H1 (cell line): Measurements from ENCODE around the gene TRIM59. TPM values are rescaled to one million over a fixed set of nuclear protein-coding genes. Genes with fewer than 3 reads are reported as not detected.

Source experiments
- ATF2 ChIP-seq: IDR thresholded peaks from 2 replicates; pipeline ENCODE4 v1.6.1; 2012; ENCODE audit warnings: low read length, inconsistent platforms
- BRCA1 ChIP-seq: IDR thresholded peaks from 2 replicates; pipeline ENCODE4 v1.6.1; 2012; ENCODE audit warnings: low read depth, low read length, improper control_type of control experiment
- EP300 ChIP-seq, 2 experiments: IDR thresholded peaks; 1 replicate in 1 of 2; 2 replicates in 1 of 2; pipeline ENCODE4 v1.6.1; 2011 to 2012; ENCODE audit warnings: low read depth in 2 of 2, low read length in 2 of 2, mild to moderate bottlenecking in 2 of 2, borderline replicate concordance in 1 of 2, inconsistent platforms in 1 of 2, moderate library complexity in 1 of 2
- GTF2F1 ChIP-seq: IDR thresholded peaks from 2 replicates; pipeline ENCODE4 v1.6.1; 2012; ENCODE audit warnings: low read depth, low read length, improper control_type of control experiment, borderline replicate concordance
- HDAC2 ChIP-seq, 2 experiments: fragments of 300-600 bp in 1 of 2; sonication (generic) in 1 of 2; IDR thresholded peaks; 2 replicates each; pipeline ENCODE4 v1.6.1; 2011 to 2012; ENCODE audit warnings: low read depth in 2 of 2, low read length in 2 of 2, mild to moderate bottlenecking in 2 of 2, moderate library complexity in 2 of 2, borderline replicate concordance in 1 of 2, inconsistent platforms in 1 of 2
- JUND ChIP-seq: IDR thresholded peaks from 2 replicates; pipeline ENCODE4 v1.6.1; 2011; ENCODE audit warnings: mild to moderate bottlenecking, improper control_type of control experiment, low read length
- MAFK ChIP-seq: IDR thresholded peaks from 2 replicates; pipeline ENCODE4 v1.6.1; 2012; ENCODE audit warnings: low read depth, mild to moderate bottlenecking, improper control_type of control experiment, low read length
- NRF1 ChIP-seq: IDR thresholded peaks from 2 replicates; pipeline ENCODE4 v1.6.1; 2011; ENCODE audit warnings: mild to moderate bottlenecking, low read depth, low read length, improper control_type of control experiment
- POLR2A ChIP-seq, 2 experiments: IDR thresholded peaks; 1 replicate in 1 of 2; 2 replicates in 1 of 2; pipeline ENCODE4 v1.6.1; 2011; ENCODE audit warnings: low read depth in 2 of 2, low read length in 2 of 2, mild to moderate bottlenecking in 2 of 2; ENCODE audit errors: control extremely low read depth in 1 of 2
- POU5F1 ChIP-seq: IDR thresholded peaks from 2 replicates; pipeline ENCODE4 v1.6.1; 2011; ENCODE audit warnings: low read depth, mild to moderate bottlenecking, low read length, moderate library complexity
- SIN3A ChIP-seq, 2 experiments: IDR thresholded peaks in 1 of 2; conservative IDR thresholded peaks in 1 of 2; 2 replicates each; pipeline ENCODE4 v1.6.1; 2011 to 2012; ENCODE audit warnings: low read length in 2 of 2, improper control_type of control experiment in 1 of 2, low read depth in 1 of 2, mild to moderate bottlenecking in 1 of 2
- TAF7 ChIP-seq: optimal IDR thresholded peaks from 2 replicates; pipeline ENCODE3; 2011; ENCODE audit warnings: low read depth, mild to moderate bottlenecking, inconsistent platforms, low read length, moderate library complexity, borderline replicate concordance
- TEAD4 ChIP-seq: IDR thresholded peaks from 2 replicates; pipeline ENCODE4 v1.6.1; 2012; ENCODE audit warnings: low read depth, low read length, inconsistent platforms, mixed read lengths
- USF2 ChIP-seq: IDR thresholded peaks from 2 replicates; pipeline ENCODE4 v1.6.1; 2011; ENCODE audit warnings: low read length, improper control_type of control experiment
- polyA plus RNA-seq, 7 experiments: library from polyadenylated mRNA; depleted of rRNA in 3 of 7; stranded (reverse) in 5 of 7; unstranded in 2 of 7; fragments of >200 nt in 5 of 7; fragments of 200-250 nt in 2 of 7; gene quantifications; 1 replicate in 5 of 7; 2 replicates in 1 of 7; 4 replicates in 1 of 7; pipeline versions ENCODE4 v1.2.1 to v1.2.3, GENCODE V29; 2011 to 2013; ENCODE audit warnings: missing spikeins in 2 of 7, mixed read lengths in 2 of 7
- total RNA-seq: library from RNA; stranded (reverse); fragmentation: NEBNext Ultra II Directional; extraction: Animal tissue kit (Norgen Biotek cat#: 25700); gene quantifications from 2 replicates; pipeline ENCODE4 v1.2.1, GENCODE V29; 2021

Gene TRIM59
- total and polyA plus RNA-seq, 2 of the 8 experiments (the other 6 are each of a cell fraction or from before 2014, with no cell fraction given), result 11.6 to 53.4 TPM

- peak in 1 of 2 experiments; percentile 29; a peak in 1 of 4 replicates for TF ChIP-seq SIN3A (conservative IDR thresholded peaks at IDR 0.05 in 1 of 2, IDR thresholded peaks at IDR 0.05 in 1 of 2; ENCODE audit: low read depth in 1 of 2, low read length in 2 of 2)
- no peak for TF ChIP-seq EP300 (IDR thresholded peaks at IDR 0.05; ENCODE audit: borderline replicate concordance in 1 of 2, low read depth in 2 of 2, low read length in 2 of 2)
- no peak for TF ChIP-seq NRF1
- no peak for TF ChIP-seq MAFK
- no peak for TF ChIP-seq POU5F1
- no peak for TF ChIP-seq BRCA1
- no peak for TF ChIP-seq TEAD4
- TF ChIP-seq HDAC2 (IDR thresholded peaks at IDR 0.05; ENCODE audit: borderline replicate concordance in 1 of 2, low read depth in 2 of 2, low read length in 2 of 2), result peak in 1 of 2 experiments; percentile 42; a peak in 2 of 4 replicates
- 0 out of 2 replicates have a peak, but pooled peaks have one; percentile 29 for TF ChIP-seq ATF2
- TF ChIP-seq TAF7, result peak; percentile 12
- no peak for TF ChIP-seq USF2
- no peak for TF ChIP-seq POLR2A (IDR thresholded peaks at IDR 0.05; ENCODE audit: control extremely low read depth in 1 of 2, low read depth in 2 of 2, low read length in 2 of 2)
- peak; percentile 16; the same call in 1 of the 2 replicates for TF ChIP-seq JUND
- no peak for TF ChIP-seq GTF2F1
Observed at GRCh38 chr3:160448845-160449635, 546 bp downstream of the TRIM59 start (continued).
